Spleen (tissue), 7 donors: Measurements from ENCODE around the gene HS3ST3B1.

Experiments
- POLR2A ChIP-seq, 3 donors: fragments of 450-650 bp; IDR thresholded peaks; one replicate each; pipeline ENCODE4 v1.5.1; 2017; ENCODE audit warnings: antibody characterized with exemption in 3 of 3, mild to moderate bottlenecking in 1 of 3
- TF ChIP-seq, protein P1 (sequence below), 11 experiments: fragments of 200-600 bp in 7 of 11; fragments of 450-650 bp in 4 of 11; sonication (generic) in 4 of 11; IDR thresholded peaks in 8 of 11; conservative IDR thresholded peaks in 3 of 11; 1 replicate in 7 of 11; 2 replicates in 4 of 11; pipeline versions ENCODE4 v1.4.0 to v1.8.0; 2016 to 2021; ENCODE audit warnings: antibody characterized with exemption in 11 of 11, inconsistent platforms in 4 of 11, mild to moderate bottlenecking in 1 of 11
- donor health status: DM: no; HTN: no; CAD: no; lungs with moderate emphysema.
- donor health status: DM: no; HTN: no; CAD: no.
- donor health status: DM: no; HTN: no; CAD: no.

DNA sequence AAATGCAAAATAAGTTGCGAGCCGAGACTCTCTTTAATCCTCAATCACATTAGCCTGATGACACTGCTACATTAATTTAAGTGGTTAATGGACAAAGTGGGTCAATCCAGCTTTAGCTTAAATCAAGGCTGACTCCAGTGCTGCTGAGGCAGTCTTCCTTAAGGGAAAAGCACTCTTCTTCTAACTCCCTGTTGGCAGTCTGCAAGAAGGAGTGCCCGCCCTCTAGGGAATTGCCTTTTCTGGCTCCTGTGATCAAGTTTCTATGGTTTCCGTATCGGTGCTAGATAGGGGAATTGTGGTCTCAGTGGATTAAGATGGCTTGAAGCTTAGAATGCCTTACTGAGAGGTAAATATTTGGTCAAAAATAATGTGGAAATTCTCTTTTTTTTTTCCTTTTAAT lies 41.0 kb downstream of the HS3ST3B1 start:
- TF ChIP-seq, protein P1, sequence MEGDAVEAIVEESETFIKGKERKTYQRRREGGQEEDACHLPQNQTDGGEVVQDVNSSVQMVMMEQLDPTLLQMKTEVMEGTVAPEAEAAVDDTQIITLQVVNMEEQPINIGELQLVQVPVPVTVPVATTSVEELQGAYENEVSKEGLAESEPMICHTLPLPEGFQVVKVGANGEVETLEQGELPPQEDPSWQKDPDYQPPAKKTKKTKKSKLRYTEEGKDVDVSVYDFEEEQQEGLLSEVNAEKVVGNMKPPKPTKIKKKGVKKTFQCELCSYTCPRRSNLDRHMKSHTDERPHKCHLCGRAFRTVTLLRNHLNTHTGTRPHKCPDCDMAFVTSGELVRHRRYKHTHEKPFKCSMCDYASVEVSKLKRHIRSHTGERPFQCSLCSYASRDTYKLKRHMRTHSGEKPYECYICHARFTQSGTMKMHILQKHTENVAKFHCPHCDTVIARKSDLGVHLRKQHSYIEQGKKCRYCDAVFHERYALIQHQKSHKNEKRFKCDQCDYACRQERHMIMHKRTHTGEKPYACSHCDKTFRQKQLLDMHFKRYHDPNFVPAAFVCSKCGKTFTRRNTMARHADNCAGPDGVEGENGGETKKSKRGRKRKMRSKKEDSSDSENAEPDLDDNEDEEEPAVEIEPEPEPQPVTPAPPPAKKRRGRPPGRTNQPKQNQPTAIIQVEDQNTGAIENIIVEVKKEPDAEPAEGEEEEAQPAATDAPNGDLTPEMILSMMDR (IDR thresholded peaks at IDR 0.05 in 8 of 11, conservative IDR thresholded peaks at IDR 0.05 in 3 of 11): no peak
- TF ChIP-seq POLR2A (IDR thresholded peaks at IDR 0.05): no peak
